Fibroblast of lung (primary cell): ENCODE data around the gene C19orf81.

Experiments
- EZH2 ChIP-seq: IDR thresholded peaks from 2 replicates; pipeline ENCODE4 v1.5.1; 2012; ENCODE audit warnings: low read length, control low read depth, mild to moderate bottlenecking; ENCODE audit errors: missing control alignments
- TF ChIP-seq, protein P1 (sequence below), 2 donors: IDR thresholded peaks in 1 of 2; conservative IDR thresholded peaks in 1 of 2; 1 replicate in 1 of 2; 2 replicates in 1 of 2; pipeline ENCODE4 v1.5.1; 2011 to 2012; ENCODE audit warnings: low read length in 2 of 2, control low read depth in 1 of 2, inconsistent platforms in 1 of 2, low read depth in 1 of 2, mild to moderate bottlenecking in 1 of 2

DNA sequence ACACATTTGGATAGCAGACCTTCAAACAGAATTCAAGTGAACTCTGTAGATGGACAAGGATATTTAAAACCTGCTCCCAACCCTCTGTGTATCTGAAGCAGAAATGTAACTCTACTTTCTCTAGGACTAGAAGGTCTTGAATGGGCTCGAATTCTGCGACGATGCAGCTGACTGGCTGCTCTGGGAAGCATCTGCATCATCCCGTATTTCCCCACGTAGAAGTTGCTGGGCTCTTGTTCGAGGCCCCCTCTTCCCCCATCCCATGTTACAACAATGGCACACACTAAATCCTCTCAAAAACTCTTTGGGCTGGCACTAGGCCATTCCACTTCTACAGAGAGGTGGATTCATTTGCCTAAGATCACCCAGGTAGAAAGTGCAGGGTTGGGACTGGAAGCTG lies 15.0 kb downstream of the C19orf81 start:
- TF ChIP-seq, protein P1, sequence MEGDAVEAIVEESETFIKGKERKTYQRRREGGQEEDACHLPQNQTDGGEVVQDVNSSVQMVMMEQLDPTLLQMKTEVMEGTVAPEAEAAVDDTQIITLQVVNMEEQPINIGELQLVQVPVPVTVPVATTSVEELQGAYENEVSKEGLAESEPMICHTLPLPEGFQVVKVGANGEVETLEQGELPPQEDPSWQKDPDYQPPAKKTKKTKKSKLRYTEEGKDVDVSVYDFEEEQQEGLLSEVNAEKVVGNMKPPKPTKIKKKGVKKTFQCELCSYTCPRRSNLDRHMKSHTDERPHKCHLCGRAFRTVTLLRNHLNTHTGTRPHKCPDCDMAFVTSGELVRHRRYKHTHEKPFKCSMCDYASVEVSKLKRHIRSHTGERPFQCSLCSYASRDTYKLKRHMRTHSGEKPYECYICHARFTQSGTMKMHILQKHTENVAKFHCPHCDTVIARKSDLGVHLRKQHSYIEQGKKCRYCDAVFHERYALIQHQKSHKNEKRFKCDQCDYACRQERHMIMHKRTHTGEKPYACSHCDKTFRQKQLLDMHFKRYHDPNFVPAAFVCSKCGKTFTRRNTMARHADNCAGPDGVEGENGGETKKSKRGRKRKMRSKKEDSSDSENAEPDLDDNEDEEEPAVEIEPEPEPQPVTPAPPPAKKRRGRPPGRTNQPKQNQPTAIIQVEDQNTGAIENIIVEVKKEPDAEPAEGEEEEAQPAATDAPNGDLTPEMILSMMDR (conservative IDR thresholded peaks at IDR 0.05 in 1 of 2, IDR thresholded peaks at IDR 0.05 in 1 of 2; ENCODE audit: low read depth in 1 of 2, low read length in 2 of 2) = no peak
- TF ChIP-seq EZH2 = no peak
